ENCODE data around the gene TPGS2. TPM values are rescaled to one million over a fixed set of nuclear protein-coding genes. Genes with fewer than 3 reads are reported as not detected.

TPGS2 gene
- total and polyA plus RNA-seq, 2 of the 13 experiments (the other 11 are each of a cell fraction or from before 2014, with no cell fraction given) = 73.3 to 137 TPM

DNA sequence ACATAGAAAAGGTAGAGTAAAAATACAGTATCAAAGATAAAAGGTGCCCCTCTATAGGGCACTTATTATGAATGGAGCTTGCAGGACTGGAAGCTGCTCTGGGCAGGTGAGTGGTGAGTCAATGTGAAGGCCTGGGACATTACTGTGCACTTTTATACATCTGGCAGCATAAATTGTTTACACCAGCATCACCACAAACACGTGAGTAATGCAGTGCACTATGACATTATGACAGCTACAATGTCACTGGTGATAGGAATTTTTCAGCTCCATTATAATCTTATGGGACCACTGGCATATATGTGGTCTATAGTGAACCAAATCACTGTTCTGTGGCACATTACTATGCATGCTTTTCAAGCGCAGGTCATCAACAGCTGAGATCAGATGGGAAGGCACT, 48.1 kb downstream of the TPGS2 start:
- no peak overlapping the region for H2AFZ ChIP-seq (ENCODE audit: low read length)
- no peak overlapping the region for H3K4me3 ChIP-seq (replicated peaks in 1 of 3; ENCODE audit: insufficient read depth in 1 of 3, low read depth in 2 of 3, low read length in 3 of 3)
- no peak overlapping the region for H3K27ac ChIP-seq (ENCODE audit: extremely low read length, insufficient read depth, low read length)
- CTCF ChIA-PET (ENCODE audit: low intra/inter-chr PET ratio, low total read pairs) = no interaction called here
- DNase-seq (ENCODE audit: low spot score) = no peak
- no peaks in the 10 kb centered on the region for H3K27me3 ChIP-seq (ENCODE audit: control insufficient read depth in 1 of 2, insufficient read depth in 2 of 2, low read length in 2 of 2)
- ATAC-seq = no peak
- no peaks in the 10 kb centered on the region; a peak in 1 of 5 replicates for H3K36me3 ChIP-seq (replicated peaks in 1 of 2; ENCODE audit: control insufficient read depth in 1 of 2, insufficient read depth in 2 of 2, low read length in 2 of 2)
- 92% methylated on average over 2 of the region's 2 CpGs for WGBS (ENCODE audit: low lambda C conversion rate)
- no peaks in the 10 kb centered on the region for H3K4me1 ChIP-seq (ENCODE audit: insufficient read depth, low read length)
- POLR2A ChIA-PET = no interaction called here
- intact Hi-C loops (cut with micrococcal nuclease; ENCODE audit: unreplicated experiment) (no loop called here), in situ Hi-C loops (cut with HindIII; ENCODE audit: extremely low pct_ligation_motif_present, low pct_unique_long_range_greater_than_20kb) (no loop called here)
- FAIRE-seq = no peak
- H4K20me1 ChIP-seq (ENCODE audit: insufficient read depth, low read length) = no peaks in the 10 kb centered on the region
- no peaks in the 10 kb centered on the region for H3K9me3 ChIP-seq (ENCODE audit: low read length)
- BruUV-seq (replicated peaks) = no TSS peak
- TF ChIP-seq ZNF879 (CRISPR knock-in tag; IDR thresholded peaks at IDR 0.05) (no peak), E2F2 (CRISPR knock-in tag; IDR thresholded peaks at IDR 0.05; ENCODE audit: borderline replicate concordance) (no peak)
- TF ChIP-seq, protein P1, sequence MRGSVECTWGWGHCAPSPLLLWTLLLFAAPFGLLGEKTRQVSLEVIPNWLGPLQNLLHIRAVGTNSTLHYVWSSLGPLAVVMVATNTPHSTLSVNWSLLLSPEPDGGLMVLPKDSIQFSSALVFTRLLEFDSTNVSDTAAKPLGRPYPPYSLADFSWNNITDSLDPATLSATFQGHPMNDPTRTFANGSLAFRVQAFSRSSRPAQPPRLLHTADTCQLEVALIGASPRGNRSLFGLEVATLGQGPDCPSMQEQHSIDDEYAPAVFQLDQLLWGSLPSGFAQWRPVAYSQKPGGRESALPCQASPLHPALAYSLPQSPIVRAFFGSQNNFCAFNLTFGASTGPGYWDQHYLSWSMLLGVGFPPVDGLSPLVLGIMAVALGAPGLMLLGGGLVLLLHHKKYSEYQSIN (CRISPR knock-in tag; IDR thresholded peaks at IDR 0.05; ENCODE audit: borderline replicate concordance) = no peak
- no peaks in the 10 kb centered on the region for H3K79me2 ChIP-seq (ENCODE audit: insufficient read depth, low read length)
- H3K9ac ChIP-seq (ENCODE audit: insufficient read depth, low read depth, low read length) = no peak overlapping the region
- no peak overlapping the region for H3K4me2 ChIP-seq (ENCODE audit: low read depth, low read length)

GRCh38 chr18:36777566-36777965, 51.2 kb downstream of the TPGS2 start:
- no peak for TF ChIP-seq ZNF3 (CRISPR knock-in tag; IDR thresholded peaks at IDR 0.05)
- TF ChIP-seq ZNF160 (CRISPR knock-in tag; IDR thresholded peaks at IDR 0.05) = no peak
- no peak for TF ChIP-seq SIX4 (CRISPR knock-in tag; IDR thresholded peaks at IDR 0.05)
- no peak for TF ChIP-seq GATAD1 (CRISPR knock-in tag; IDR thresholded peaks at IDR 0.05)
- H3K79me2 ChIP-seq (ENCODE audit: insufficient read depth, low read length) = no peaks in the 10 kb centered on the region
- no peaks in the 10 kb centered on the region for H3K9me3 ChIP-seq (ENCODE audit: low read length)
- no peak overlapping the region for H3K4me3 ChIP-seq (replicated peaks in 1 of 3; ENCODE audit: insufficient read depth in 1 of 3, low read depth in 2 of 3, low read length in 3 of 3)
- no peak overlapping the region for H3K27ac ChIP-seq (ENCODE audit: extremely low read length, insufficient read depth, low read length)
- POLR2A ChIA-PET = no interaction called here
- in situ Hi-C loops (cut with HindIII; ENCODE audit: extremely low pct_ligation_motif_present, low pct_unique_long_range_greater_than_20kb) (no loop called here), intact Hi-C loops (cut with micrococcal nuclease; ENCODE audit: unreplicated experiment) (no loop called here)
- H4K20me1 ChIP-seq (ENCODE audit: insufficient read depth, low read length) = no peaks in the 10 kb centered on the region
- CTCF ChIA-PET (ENCODE audit: low intra/inter-chr PET ratio, low total read pairs) = no interaction called here
- 0% methylated on average over 1 of the region's 1 CpG for WGBS (ENCODE audit: low lambda C conversion rate)
- FAIRE-seq (no peak), DNase-seq (ENCODE audit: low spot score) (no peak), ATAC-seq (no peak)
- H3K27me3 ChIP-seq (ENCODE audit: control insufficient read depth in 1 of 2, insufficient read depth in 2 of 2, low read length in 2 of 2) = 0 out of 5 replicates have a peak, but pooled peaks cover 0 to 10% of the 10 kb centered on the region in 2 experiments
- no peak overlapping the region for H3K9ac ChIP-seq (ENCODE audit: insufficient read depth, low read depth, low read length)
- H3K4me1 ChIP-seq (ENCODE audit: insufficient read depth, low read length) = no peaks in the 10 kb centered on the region
- no peak overlapping the region for H2AFZ ChIP-seq (ENCODE audit: low read length)
- no peaks in the 10 kb centered on the region for H3K36me3 ChIP-seq (replicated peaks in 1 of 2; ENCODE audit: control insufficient read depth in 1 of 2, insufficient read depth in 2 of 2, low read length in 2 of 2)
- no TSS peak for BruUV-seq (replicated peaks)
- no peak overlapping the region for H3K4me2 ChIP-seq (ENCODE audit: low read depth, low read length)
